Cardiac muscle cell (in vitro differentiated cells and primary cell): ENCODE results near the gene TECR. TPM values are rescaled to one million over a fixed set of nuclear protein-coding genes. Genes with fewer than 3 reads are reported as not detected.

Experiments used
- DNase-seq, 2 donors: peaks; one replicate each; pipeline versions ENCODE4 v3.0.0 to v3.0.0-alpha.2; 2010 to 2017; ENCODE audit warnings: low read depth in 1 of 2, low spot score in 1 of 2
- H3K27ac ChIP-seq: fragments of 200-600 bp; sonication (generic); 2 replicates; pipeline ENCODE4 v1.5.1; 2016
- H3K27me3 ChIP-seq: fragments of 200-600 bp; sonication (generic); 2 replicates; pipeline ENCODE4 v1.6.0; 2016; ENCODE audit warnings: control low read depth
- H3K36me3 ChIP-seq: fragments of 200-600 bp; sonication (generic); 2 replicates; pipeline ENCODE4 v1.5.1; 2016; ENCODE audit warnings: control low read depth
- H3K4me1 ChIP-seq: fragments of 200-600 bp; sonication (generic); 2 replicates; pipeline ENCODE4 v1.8.1; 2017; ENCODE audit warnings: low read depth, mild to moderate bottlenecking, mixed run types
- H3K4me3 ChIP-seq: fragments of 200-600 bp; sonication (generic); 2 replicates; pipeline ENCODE4 v1.5.1; 2016; ENCODE audit warnings: mild to moderate bottlenecking
- H3K9me3 ChIP-seq: fragments of 200-600 bp; sonication (generic); 2 replicates; pipeline ENCODE4 v1.5.1; 2017; ENCODE audit warnings: low read depth, mild to moderate bottlenecking, control low read depth
- polyA plus RNA-seq: library from polyadenylated mRNA; unstranded; fragments of >200 nt; fragmentation: Nextera tagmentation; extraction: Ambion mirVana; gene quantifications from 2 replicates; pipeline ENCODE4 v1.2.1, GENCODE V29; 2016
- total RNA-seq: library from RNA; depleted of rRNA; stranded (reverse); fragments of >200 nt; gene quantifications from 2 replicates; pipeline ENCODE4 v1.2.3, GENCODE V29; 2016
- TF ChIP-seq, protein P1 (sequence below): IDR thresholded peaks from 2 replicates; pipeline ENCODE4 v1.5.1; 2012; ENCODE audit warnings: low read depth, mild to moderate bottlenecking, low read length

TECR gene
- total and polyA plus RNA-seq, 2 experiments from 2014 or later: 83.1 to 345 TPM

DNA sequence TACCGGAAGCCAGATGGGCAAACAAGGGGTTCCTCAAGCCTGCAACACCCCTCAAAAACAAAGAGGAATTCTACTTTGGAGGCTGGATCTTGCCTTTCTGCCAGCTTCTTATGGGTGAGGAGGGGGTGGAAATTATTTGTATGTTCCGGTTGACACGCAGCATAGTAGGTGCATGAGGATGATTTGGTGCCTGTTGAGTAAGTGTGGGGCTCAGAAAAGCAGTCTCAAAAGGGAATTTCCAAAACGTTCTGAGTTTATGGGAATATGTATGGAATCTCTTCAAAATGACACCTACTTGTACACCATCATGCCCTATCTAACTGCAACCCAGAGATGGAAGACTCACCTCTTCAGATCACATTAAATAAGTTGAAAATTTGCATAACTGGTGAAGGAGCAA lies 3.0 kb upstream of the TECR start:
- Histone ChIP-seq H3K27ac (no peak overlapping the region), H3K9me3 (no peaks in the 10 kb centered on the region), H3K4me3 (no peak overlapping the region), H3K27me3 (no peaks in the 10 kb centered on the region), H3K36me3 (no peaks in the 10 kb centered on the region), H3K4me1 (peaks cover 4% of the 10 kb centered on the region)
- TF ChIP-seq, protein P1, sequence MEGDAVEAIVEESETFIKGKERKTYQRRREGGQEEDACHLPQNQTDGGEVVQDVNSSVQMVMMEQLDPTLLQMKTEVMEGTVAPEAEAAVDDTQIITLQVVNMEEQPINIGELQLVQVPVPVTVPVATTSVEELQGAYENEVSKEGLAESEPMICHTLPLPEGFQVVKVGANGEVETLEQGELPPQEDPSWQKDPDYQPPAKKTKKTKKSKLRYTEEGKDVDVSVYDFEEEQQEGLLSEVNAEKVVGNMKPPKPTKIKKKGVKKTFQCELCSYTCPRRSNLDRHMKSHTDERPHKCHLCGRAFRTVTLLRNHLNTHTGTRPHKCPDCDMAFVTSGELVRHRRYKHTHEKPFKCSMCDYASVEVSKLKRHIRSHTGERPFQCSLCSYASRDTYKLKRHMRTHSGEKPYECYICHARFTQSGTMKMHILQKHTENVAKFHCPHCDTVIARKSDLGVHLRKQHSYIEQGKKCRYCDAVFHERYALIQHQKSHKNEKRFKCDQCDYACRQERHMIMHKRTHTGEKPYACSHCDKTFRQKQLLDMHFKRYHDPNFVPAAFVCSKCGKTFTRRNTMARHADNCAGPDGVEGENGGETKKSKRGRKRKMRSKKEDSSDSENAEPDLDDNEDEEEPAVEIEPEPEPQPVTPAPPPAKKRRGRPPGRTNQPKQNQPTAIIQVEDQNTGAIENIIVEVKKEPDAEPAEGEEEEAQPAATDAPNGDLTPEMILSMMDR: no peak
- DNase-seq: no peak

DNA sequence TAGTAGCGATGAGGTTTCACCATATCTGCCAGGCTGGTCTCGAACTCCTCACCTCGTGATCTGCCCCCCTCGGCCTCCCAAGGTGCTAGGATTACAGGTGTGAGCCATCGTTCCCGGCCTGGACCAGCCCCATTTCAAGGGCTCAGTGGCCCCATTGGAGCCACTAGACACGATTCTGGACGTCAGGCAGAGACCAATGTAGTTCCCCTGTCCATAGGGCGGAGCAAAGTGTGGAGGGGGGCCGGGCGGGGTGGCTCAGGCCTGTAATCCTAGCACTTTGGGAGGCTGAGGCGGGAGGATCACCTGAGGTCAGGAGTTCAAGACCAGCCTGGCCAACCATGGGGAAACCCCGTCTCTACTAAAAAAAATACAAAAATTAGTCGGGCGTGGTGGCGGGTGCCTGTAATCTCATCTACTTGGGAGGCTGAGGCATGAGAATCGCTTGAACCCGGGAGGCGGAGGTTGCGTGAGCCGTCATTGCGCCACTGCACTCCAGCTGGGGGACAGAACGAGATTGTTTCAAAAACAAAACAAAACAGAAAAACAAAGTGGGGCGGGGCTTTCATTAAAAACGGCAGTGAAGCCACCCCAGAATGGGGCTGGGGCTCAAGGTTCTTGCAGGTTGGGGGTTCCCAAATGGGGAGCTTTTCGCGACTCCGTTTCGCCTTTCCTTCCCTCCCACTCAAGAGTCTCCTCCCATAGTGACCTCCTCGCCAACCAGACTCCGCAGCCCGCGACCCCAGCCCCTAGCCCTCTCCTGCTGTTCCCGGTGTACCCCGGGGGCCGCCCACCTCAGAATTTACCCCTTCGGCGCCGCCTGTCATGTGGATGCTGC lies 758 bp upstream of the TECR start:
- Histone ChIP-seq H3K4me1 (peaks cover 4% of the 10 kb centered on the region), H3K36me3 (no peaks in the 10 kb centered on the region), H3K27me3 (no peaks in the 10 kb centered on the region), H3K27ac (no peak overlapping the region), H3K9me3 (no peaks in the 10 kb centered on the region), H3K4me3 (peak overlapping the region; percentile 30)
- TF ChIP-seq, protein P1: no peak
- no peak for DNase-seq

DNA sequence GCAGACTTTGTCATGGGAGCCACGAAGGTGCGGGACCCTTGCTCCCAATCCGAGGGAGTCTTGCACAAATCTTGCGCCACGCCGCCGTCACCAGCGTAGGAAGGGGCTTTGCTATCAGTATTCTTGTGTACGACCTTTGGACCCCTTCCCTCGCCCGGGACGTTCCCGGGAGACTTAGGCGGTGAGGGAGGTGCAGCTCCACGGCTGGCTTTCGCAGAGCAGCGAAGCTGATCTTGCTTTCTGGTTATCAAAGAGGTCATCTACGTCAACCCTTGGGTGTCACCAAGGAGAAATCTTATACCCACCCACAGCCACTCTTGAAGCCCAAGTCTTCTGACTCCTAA lies 583 bp downstream of the TECR start:
- Histone ChIP-seq H3K36me3 (no peaks in the 10 kb centered on the region), H3K27ac (peak overlapping the region; percentile 67), H3K27me3 (no peaks in the 10 kb centered on the region), H3K9me3 (no peaks in the 10 kb centered on the region), H3K4me3 (peak overlapping the region; percentile 63), H3K4me1 (peaks cover 4% of the 10 kb centered on the region)
- TF ChIP-seq, protein P1: no peak
- no peak for DNase-seq

DNA sequence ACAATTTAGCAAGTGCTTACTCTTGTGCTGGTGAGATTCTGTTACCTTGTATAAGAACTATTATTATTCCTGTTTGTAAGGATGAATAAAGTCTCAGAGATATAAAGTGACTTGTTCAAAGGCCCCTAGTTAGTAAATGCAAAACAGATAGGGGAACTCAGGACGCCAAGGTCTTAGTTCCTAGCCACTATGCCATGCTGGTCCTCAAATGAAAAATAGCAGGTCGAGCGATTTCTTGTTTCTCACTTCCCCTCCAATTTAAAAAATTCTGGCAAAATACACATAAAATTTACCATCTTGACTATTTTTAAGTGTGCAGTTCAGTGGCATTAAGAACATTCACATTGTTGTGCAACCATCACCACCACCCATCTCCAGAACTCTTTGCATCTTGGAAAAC lies 1.1 kb downstream of the TECR start:
- no peaks in the 10 kb centered on the region for H3K27me3 ChIP-seq
- H3K27ac ChIP-seq: no peak overlapping the region
- peak overlapping the region; percentile 63 for H3K4me3 ChIP-seq
- H3K9me3 ChIP-seq: no peaks in the 10 kb centered on the region
- peaks cover 4% of the 10 kb centered on the region for H3K4me1 ChIP-seq
- H3K36me3 ChIP-seq: no peaks in the 10 kb centered on the region
- TF ChIP-seq, protein P1: no peak
- no peak for DNase-seq

DNA sequence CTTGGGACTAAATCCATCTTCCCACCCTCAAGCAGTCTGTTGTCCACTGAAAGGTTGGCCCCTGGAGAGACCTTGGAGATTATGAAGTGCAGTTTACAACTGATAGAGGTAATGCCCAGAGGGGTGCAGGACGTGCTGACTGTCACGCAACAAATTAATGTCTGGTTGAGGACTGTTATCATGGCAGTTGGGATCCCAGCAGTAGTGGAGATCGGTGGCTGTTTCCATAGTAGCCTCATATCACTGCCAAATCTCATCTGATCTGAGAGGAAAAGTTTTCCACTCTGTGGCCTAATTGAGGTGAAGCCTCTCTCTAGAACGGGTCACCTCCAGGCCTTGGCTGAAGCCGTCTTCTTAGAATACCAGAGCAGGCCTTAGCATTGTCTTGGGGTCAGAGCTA lies 4.1 kb downstream of the TECR start:
- Histone ChIP-seq H3K9me3 (no peaks in the 10 kb centered on the region), H3K27me3 (no peaks in the 10 kb centered on the region), H3K36me3 (no peaks in the 10 kb centered on the region), H3K4me3 (no peak overlapping the region), H3K27ac (no peak overlapping the region), H3K4me1 (peaks cover 14% of the 10 kb centered on the region)
- TF ChIP-seq, protein P1: no peak
- no peak for DNase-seq
